ENCODE data around the gene SERPINA1.

- no peak for TF ChIP-seq POLR2A (IDR thresholded peaks at IDR 0.05)
- TF ChIP-seq CTCF (IDR thresholded peaks at IDR 0.05), result no peak
Measured at GRCh38 chr14:94370524-94370910, 17.9 kb downstream of the SERPINA1 start.
